ENCODE data around the gene GNG8.
A peak's percentile ranks its signal among the peaks of the same experiment; 100 is the strongest.
"Not testable (repeated sequence)": the region's sequence is repeated elsewhere in the genome, so short reads cannot be mapped to it uniquely, and the experiment has no call there.

GNG8 gene

DNA sequence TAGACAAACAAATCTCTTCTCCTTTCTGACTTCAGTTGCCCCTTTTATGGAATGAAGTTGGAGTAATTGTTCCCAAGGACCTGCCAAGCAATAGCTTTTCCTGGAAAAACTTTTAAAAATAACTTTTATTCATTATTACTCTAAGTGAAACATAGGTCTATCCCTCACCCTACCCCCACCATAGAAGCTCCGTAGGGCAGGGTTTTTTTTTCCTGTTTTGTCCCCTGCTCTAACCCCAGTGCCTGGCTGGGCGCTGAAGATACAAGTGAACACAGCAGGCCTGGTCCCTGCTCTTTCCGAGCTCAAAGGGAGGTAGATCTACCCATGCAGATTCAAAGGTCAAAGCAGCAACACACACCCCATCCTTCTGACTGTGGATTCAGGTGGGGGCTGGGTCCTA lies 8.7 kb upstream of the GNG8 start:
- no peak for DNase-seq

GRCh38 chr19:46640656-46641055 lies 4.7 kb upstream of the GNG8 start:
- no peak for DNase-seq

- DNase-seq = peak; percentile 75
Measured at GRCh38 chr19:46639358-46640182, 3.6 kb upstream of the GNG8 start.

- peak; percentile 42 for DNase-seq
Measured at GRCh38 chr19:46637224-46637623, 1.2 kb upstream of the GNG8 start.

DNA sequence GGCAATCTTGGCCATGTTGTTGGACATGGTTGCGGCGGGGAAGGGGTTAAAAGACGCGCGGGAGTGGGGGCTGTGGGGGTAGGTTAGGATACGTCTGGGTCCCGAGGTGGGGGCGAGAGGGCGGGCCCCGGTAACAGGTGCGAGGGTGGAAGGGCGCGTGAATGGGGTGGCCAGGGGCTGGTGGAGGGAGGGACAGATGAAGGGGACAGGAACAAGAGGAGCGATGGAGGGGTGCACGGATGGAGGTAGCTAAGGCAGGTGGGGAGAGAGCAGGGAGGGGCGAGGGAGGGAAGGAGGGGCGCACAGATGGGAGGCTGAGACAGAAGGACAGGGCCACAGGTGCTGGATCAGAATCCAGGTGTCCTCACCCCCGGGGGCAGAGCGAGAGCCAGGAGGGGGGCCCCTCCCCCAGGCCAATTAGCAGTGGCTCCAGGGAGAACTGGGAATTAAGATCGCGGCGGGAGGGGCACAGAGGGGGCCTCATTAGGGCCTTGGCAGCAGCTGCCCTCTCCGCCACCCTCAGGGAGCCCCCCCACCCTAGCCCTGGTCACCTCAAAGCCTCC lies 1.3 kb downstream of the GNG8 start:
- no peak for DNase-seq

- peak; percentile 72 for DNase-seq
Measured at GRCh38 chr19:46634045-46634655, 1.9 kb downstream of the GNG8 start.

DNA sequence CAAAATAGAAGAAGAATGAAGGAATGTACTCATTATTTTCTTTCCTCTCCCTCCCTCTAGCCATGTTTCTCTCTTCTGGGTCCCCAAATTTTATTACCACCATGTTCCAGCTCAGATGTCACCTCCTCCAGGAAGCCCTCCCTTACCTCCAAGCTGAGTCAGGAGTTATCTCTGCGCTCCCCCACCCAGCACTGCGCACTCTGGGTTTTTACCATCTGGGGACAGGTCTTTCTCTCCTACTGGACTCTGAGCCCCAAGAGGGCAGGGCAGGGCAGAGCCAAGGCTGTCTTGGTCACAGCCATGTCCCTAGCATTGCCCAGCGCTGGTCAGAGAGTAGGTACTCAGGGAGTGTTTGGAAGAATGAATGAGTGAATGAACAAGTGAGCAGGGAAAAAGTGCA lies 2.9 kb downstream of the GNG8 start:
- no peak for DNase-seq

GRCh38 chr19:46631481-46631880 lies 4.5 kb downstream of the GNG8 start:
- DNase-seq = no peak

DNA sequence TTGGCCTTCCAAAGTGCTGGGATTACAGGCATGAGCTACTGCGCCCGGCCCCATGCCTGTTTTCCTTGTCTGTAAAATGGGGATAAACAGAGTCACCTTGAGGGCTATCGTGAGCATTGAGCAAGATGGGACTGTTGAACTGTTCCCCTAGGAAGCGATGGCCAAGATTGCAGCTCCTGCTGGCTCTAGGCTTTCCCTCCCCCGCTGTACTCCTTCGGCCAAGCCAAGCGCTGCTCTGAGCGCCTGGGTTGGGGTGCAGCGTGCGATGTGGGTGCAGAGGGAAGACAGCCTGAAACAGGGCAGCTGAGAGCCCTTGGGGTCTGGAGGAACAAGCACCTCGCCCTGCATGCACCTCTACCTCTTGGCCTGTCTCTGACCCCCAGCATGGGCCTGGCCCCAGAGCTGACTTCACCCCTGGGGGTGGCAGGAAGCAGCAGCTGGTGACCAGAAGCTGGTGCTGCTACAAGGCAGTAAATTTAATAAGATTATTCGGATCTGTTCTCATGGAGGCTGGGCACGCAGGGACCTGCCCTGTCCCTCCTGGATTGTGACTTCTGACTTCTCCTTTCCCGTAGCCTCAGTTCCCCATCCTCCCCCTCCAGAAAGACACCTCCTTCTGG lies 5.3 kb downstream of the GNG8 start:
- no peak for DNase-seq

DNA sequence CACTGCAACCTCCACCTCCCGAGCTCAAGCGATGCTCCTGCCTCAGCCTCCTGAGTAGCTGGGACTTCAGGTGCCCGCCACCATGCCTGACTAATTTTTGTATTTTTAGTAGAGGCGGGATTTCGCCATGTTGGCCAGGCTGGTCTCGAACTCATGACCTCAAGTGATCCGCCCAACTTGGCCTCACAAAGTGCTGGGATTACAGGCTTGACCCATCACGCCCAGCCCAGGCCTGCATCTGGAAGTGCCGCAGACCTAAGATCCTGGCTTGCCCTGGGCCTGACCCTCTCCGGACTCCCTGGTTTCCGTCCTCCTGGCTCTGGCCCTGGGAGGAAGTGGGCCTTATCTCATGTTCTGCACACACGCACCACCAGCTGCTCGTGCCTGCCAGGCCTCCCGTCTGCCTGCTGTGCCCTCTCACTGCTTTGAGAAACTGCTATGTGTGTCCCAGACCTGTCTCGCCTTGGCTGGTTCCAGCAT lies 6.4 kb downstream of the GNG8 start:
- DNase-seq = peak; percentile 19

GRCh38 chr19:46628970-46629369 lies 7.0 kb downstream of the GNG8 start:
- DNase-seq = not testable (repeated sequence)

GRCh38 chr19:46626446-46626845 lies 9.6 kb downstream of the GNG8 start:
- DNase-seq = no peak

DNA sequence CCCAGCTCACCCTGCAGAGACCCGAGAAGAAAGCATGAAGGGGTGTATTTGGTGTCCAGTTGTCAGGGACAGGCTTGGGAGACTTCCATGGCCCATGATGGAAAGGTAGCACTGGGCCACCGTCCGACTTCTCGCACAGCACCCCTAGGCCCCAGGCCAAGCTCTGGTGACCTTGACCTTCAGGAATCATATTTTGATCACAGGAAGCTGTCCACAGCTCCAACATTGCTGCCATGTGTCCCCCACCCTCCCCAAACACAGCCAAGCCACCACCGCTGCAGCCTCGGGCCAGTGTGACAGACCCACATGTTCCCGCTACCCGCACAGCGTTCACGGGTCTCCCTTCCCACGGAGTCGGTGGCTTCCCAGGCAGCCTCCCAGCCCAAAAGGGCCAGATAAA lies 10.3 kb downstream of the GNG8 start:
- no peak for DNase-seq

- DNase-seq = peak; percentile 67
Measured at GRCh38 chr19:46624958-46625661, 10.9 kb downstream of the GNG8 start, which contains the start of gene PTGIR. PTGIR (minus strand) TSS chr19:46625089; CDS start chr19:46624225, 864 bp downstream.

GRCh38 chr19:46623915-46624502 lies 12.0 kb downstream of the GNG8 start:
- no peak for DNase-seq

DNA sequence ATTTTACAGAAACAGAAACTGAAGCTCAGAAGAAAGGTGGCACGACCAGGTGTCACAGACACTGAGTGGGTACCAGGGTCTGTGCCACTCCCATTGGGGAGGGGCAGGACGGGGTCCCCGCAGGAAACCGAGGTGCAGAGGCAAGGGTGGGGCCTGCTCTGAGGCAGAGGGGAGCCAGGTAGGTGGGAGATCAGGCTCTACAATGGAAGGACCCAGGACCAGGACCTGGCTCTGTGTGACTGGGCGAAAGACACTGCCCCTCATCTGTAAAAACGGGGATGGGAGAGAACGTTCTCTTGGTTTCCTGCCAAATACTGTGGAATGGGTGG lies 13.9 kb downstream of the GNG8 start:
- DNase-seq = no peak

- DNase-seq = no peak
Measured at GRCh38 chr19:46621191-46622117, 14.5 kb downstream of the GNG8 start.

DNA sequence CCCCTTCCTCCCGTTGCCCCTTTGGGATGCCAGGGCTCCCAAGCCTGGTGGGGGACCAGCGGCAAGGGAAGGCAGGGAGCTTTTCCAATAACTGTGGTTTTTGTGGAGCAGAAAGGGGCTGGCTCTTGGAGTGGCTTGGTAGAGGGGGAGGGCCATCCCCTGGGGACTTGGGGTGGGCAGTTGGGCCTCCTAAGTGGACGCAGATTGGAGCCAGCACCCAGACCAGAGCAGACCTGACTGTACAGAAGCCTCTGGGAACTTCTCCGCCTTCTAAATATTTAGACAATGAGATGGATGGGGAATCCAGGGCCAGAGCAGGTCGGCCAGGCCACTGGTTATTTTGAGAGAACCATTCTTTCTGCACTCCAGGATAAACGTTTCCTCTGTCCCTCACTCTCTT lies 15.3 kb downstream of the GNG8 start:
- no peak for DNase-seq

DNA sequence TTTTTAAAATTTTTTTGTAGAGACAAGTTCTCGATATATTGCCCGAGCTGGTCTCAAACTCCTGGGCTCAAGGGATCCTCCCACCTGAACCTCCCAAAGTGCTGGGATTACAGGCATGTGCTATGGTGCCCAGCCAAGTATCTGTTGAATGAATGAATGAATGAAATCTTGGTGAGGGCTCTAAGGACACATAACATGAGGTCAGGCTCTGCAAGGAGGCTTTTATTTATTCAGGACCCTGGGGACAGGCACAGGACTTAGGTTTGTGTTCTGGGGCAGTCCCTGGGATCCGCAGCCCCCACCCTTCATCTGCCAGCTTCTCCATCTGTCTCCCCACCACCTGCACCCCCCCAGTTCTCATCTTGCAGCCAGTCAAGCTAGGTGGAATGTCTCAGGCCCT lies 15.7 kb downstream of the GNG8 start:
- no peak for DNase-seq

GRCh38 chr19:46618670-46619231 lies 17.3 kb downstream of the GNG8 start:
- DNase-seq = no peak

DNA sequence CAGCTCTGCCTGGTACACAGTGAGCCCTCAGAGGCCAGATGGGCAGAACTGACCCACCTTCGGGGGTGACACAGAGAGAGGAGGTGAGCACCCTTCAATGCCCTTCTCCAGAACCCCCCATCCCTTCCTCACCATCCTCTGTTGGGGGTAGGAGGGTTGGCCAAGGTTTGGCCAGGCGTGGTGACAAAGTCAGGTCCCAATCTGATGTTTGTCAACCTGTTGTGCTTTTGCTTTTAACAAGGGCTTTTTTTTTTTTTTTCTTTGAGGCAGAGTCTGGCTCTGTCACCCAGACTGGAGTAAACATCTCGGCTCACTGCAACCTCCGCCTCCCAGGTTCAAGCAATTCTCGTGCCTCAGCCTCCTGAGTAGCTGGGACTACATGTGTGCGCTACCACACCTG lies 18.4 kb downstream of the GNG8 start:
- peak; percentile 22 for DNase-seq
